Parathyroid adenoma (tissue), 2 donors: Measurements from ENCODE around the gene ZNF248.

Source experiments
- H2AFZ ChIP-seq: fragments of 300-600 bp; sonication (generic); one replicate; pipeline ENCODE4 v1.7.0; 2017; ENCODE audit warnings: antibody characterized with exemption, mild to moderate bottlenecking
- H3K27ac ChIP-seq: fragments of 300-600 bp; sonication (generic); one replicate; pipeline ENCODE4 v1.7.0; 2017
- H3K27me3 ChIP-seq: fragments of 300-600 bp; sonication (generic); one replicate; pipeline ENCODE4 v1.7.0; 2017; ENCODE audit warnings: low read length; ENCODE audit not compliant: control insufficient read depth, insufficient read depth
- H3K36me3 ChIP-seq: fragments of 300-600 bp; sonication (generic); one replicate; pipeline ENCODE4 v1.7.0; 2017; ENCODE audit warnings: low read length; ENCODE audit not compliant: control insufficient read depth, insufficient read depth
- H3K4me1 ChIP-seq: fragments of 300-600 bp; sonication (generic); one replicate; pipeline ENCODE4 v1.7.0; 2017; ENCODE audit warnings: control low read depth
- H3K4me2 ChIP-seq: fragments of 300-600 bp; sonication (generic); one replicate; pipeline ENCODE4 v1.7.0; 2017; ENCODE audit warnings: low read length
- H3K4me3 ChIP-seq: fragments of 300-600 bp; sonication (generic); one replicate; pipeline ENCODE4 v1.7.0; 2017; ENCODE audit warnings: low read depth, low read length
- H3K79me2 ChIP-seq: fragments of 300-600 bp; sonication (generic); one replicate; pipeline ENCODE4 v1.7.0; 2017; ENCODE audit warnings: control low read depth
- H3K9ac ChIP-seq: fragments of 300-600 bp; sonication (generic); one replicate; pipeline ENCODE4 v1.7.0; 2017; ENCODE audit warnings: mild to moderate bottlenecking
- H3K9me3 ChIP-seq: fragments of 300-600 bp; sonication (generic); one replicate; pipeline ENCODE4 v1.7.0; 2017; ENCODE audit warnings: low read length; ENCODE audit not compliant: control insufficient read depth
- CTCF ChIP-seq: fragments of 300-600 bp; sonication (generic); IDR thresholded peaks from one replicate; pipeline ENCODE4 v1.7.0; 2017; ENCODE audit warnings: antibody characterized with exemption, mild to moderate bottlenecking
- donor health status: primary hyperparathyroidism.

ZNF248 gene

DNA sequence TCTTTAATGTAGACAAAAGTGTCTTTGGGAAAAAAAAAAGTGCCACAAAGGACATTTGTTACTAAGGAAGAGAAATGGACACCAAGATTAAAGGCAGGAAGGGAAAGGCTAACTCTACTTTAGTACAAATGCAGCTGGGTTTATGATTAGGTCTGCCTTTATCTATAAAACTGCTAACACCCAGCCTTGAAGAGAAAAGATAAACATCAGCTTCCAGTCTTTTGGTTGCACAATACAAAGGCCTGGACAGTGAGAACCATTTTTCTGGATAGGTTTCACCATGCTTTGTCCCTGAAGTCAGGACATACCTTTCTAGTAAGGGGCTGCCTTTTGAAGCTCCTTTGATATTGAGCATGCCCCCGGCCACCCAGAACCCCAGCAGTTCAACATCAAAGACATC is 45.1 kb downstream of the ZNF248 start:
- no peak for TF ChIP-seq CTCF
- no peak overlapping the region for H3K4me2 ChIP-seq
- no peaks in the 10 kb centered on the region for H3K4me1 ChIP-seq
- no peak overlapping the region for H3K4me3 ChIP-seq
- no peak overlapping the region for H3K9ac ChIP-seq
- H3K36me3 ChIP-seq: no peaks in the 10 kb centered on the region
- H3K9me3 ChIP-seq: no peaks in the 10 kb centered on the region
- H3K79me2 ChIP-seq: no peaks in the 10 kb centered on the region
- H3K27me3 ChIP-seq: no peaks in the 10 kb centered on the region
- H3K27ac ChIP-seq: no peak overlapping the region
- H2AFZ ChIP-seq: no peak overlapping the region

DNA sequence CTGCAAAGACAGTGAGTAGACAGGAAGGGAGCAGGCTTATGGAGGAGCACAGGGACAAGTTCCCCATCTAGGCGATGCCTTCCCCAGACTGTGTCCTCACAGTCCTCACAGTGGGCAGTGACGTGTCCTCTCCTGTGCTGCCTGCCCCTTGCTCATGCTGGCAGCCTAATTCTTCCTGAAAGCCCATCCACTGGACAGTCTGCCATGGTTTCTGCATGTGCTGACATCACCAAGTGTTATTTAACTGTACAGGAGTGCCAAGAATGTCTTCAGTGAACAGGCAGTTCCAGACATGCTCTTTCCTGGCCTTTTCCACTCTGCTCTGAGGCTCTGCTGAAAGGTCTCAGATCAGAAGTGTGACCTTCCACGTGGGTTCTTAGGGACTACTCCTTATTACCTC is 54.1 kb downstream of the ZNF248 start:
- H3K27ac ChIP-seq: no peak overlapping the region
- no peaks in the 10 kb centered on the region for H3K4me1 ChIP-seq
- no peak overlapping the region for H2AFZ ChIP-seq
- no peak overlapping the region for H3K9ac ChIP-seq
- no peak for TF ChIP-seq CTCF
- no peaks in the 10 kb centered on the region for H3K79me2 ChIP-seq
- no peak overlapping the region for H3K4me2 ChIP-seq
- no peaks in the 10 kb centered on the region for H3K9me3 ChIP-seq
- H3K27me3 ChIP-seq: no peaks in the 10 kb centered on the region
- no peaks in the 10 kb centered on the region for H3K36me3 ChIP-seq
- no peak overlapping the region for H3K4me3 ChIP-seq

GRCh38 chr10:37801557-37801956 is 55.9 kb downstream of the ZNF248 start:
- H3K4me3 ChIP-seq: no peak overlapping the region
- H3K9ac ChIP-seq: no peak overlapping the region
- TF ChIP-seq CTCF: no peak
- no peak overlapping the region for H3K27ac ChIP-seq
- H3K9me3 ChIP-seq: no peaks in the 10 kb centered on the region
- H3K79me2 ChIP-seq: no peaks in the 10 kb centered on the region
- H3K4me2 ChIP-seq: no peak overlapping the region
- H3K36me3 ChIP-seq: no peaks in the 10 kb centered on the region
- H3K27me3 ChIP-seq: no peaks in the 10 kb centered on the region
- H2AFZ ChIP-seq: no peak overlapping the region
- no peaks in the 10 kb centered on the region for H3K4me1 ChIP-seq

DNA sequence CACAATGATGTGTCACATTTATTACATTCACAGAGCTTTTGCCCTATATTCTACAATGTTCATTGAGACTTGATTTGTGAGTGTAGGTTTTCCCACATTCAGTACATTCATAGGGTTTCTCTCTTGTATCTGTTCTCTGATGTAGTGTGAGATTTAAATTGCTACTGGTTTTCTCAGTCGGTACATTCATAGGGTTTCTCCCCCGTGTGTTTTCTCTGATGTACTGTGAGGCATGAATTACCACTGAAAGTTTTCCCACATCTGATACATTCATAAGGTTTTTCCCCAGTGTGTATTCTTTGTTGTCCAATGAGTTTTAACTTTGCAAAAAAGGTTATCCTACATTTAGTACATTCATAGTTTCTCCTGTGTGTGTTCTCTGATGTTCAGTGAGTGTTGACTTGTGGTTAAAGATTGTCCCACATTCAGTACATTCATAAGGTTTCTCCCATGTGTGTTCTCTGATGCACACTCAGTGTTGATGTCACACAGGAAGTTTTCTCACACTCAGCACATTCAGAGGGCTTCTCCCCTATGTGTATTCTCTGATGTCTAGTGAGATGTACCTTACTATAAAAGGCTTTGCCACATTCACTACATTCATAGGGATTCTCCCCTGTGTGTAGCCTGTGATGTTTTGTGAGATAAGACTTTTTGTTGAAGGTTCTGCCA is 63.0 kb downstream of the ZNF248 start:
- Histone ChIP-seq H3K9me3 (no peaks in the 10 kb centered on the region), H2AFZ (no peak overlapping the region), H3K27ac (no peak overlapping the region), H3K4me2 (no peak overlapping the region), H3K79me2 (no peaks in the 10 kb centered on the region), H3K4me1 (no peaks in the 10 kb centered on the region), H3K4me3 (no peak overlapping the region), H3K9ac (no peak overlapping the region), H3K27me3 (no peaks in the 10 kb centered on the region), H3K36me3 (no peaks in the 10 kb centered on the region)
- TF ChIP-seq CTCF: no peak

GRCh38 chr10:37789590-37789989 is 67.8 kb downstream of the ZNF248 start:
- no peak for TF ChIP-seq CTCF
- Histone ChIP-seq H2AFZ (no peak overlapping the region), H3K9me3 (no peaks in the 10 kb centered on the region), H3K27me3 (no peaks in the 10 kb centered on the region), H3K27ac (no peak overlapping the region), H3K36me3 (no peaks in the 10 kb centered on the region), H3K4me3 (no peak overlapping the region), H3K9ac (no peak overlapping the region), H3K4me2 (no peak overlapping the region), H3K79me2 (no peaks in the 10 kb centered on the region), H3K4me1 (no peaks in the 10 kb centered on the region)
